NCI-H2196 (cell line): ENCODE data around the gene ALOX15.
"Not testable (repeated sequence)": the region's sequence is repeated elsewhere in the genome, so short reads cannot be mapped to it uniquely, and the experiment has no call there.

ENCODE experiments used
- DNase-seq: peaks from one replicate; lab custom pipeline; 2025; ENCODE audit not compliant: unreplicated experiment; lab: John Stamatoyannopoulos, UW

Gene ALOX15

DNA sequence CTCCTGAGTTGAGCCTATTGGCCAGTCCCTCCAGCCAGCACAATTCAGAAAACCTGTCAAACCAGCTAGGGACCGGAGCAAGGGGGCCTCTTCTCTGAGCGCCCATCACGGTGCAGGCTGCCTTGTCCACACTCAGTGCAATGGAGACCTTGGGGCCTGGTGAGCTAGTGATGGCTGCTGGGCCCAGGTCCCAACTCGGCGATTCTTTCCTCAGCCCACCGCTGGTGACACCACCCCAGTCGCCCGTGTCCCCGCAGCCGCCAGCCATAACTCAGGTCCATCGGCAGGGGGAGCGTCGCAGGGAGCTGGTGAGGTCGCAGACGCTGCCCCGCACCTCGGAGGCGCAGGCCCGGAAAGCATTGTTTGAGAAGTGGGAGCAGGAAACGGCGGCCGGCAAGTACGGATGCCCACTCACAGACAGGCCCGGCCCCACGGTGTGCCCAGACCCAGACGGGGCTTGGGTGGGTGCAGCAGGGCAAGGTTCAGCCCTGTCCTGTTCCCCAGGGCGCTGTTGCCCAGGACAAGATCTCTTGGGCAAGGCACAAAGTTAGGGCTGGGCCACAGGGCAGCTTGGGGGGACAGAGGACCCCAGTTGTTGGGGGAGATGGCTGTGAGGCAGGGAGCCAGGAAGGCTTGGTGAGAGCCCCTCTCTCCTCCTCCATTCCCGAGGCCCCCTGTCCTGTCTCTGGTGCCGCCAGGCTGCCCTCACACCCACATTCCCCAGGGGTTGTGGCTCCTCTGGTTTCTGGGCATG lies 46.4 kb downstream of the ALOX15 start:
- no peak for DNase-seq

DNA sequence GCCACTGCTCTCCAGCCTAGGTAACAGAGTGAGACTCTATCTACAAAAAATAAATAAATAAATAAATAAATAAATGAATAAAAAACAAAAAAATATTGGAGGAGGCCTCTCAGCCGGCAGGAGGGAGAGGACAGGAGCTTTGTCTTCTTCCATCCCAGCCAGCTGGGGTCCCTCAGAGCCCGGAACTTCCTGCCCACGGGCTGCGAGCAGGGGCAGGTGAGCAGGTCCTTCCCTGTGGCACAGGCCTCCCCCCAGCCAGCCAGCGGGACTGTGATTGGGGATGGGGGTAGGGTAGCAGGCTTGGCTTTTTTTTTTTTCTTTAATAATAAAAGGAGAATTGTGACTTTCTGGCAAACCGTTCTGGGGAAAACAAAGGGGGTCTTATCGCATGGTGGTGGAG lies 47.1 kb downstream of the ALOX15 start:
- DNase-seq: no peak

DNA sequence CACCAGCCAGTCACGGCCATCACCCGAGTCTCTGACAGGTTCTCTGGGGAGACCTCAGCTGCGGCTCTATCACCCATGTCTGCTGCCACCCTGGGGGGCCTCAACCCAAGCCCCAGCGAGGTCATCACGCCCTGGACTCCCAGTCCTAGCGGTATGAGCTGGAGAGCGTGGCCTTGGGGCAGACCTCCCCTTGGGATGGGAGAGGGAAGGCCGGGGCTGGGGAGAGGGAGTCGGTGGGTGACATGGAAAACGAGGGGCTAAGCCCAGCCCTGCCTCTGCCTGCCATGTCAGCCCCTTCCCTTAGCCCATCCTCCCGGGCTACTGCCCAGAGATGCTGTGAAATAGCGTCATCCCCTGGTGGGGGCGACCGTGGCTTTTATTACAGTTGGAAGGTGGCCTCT lies 48.5 kb downstream of the ALOX15 start:
- no peak for DNase-seq

DNA sequence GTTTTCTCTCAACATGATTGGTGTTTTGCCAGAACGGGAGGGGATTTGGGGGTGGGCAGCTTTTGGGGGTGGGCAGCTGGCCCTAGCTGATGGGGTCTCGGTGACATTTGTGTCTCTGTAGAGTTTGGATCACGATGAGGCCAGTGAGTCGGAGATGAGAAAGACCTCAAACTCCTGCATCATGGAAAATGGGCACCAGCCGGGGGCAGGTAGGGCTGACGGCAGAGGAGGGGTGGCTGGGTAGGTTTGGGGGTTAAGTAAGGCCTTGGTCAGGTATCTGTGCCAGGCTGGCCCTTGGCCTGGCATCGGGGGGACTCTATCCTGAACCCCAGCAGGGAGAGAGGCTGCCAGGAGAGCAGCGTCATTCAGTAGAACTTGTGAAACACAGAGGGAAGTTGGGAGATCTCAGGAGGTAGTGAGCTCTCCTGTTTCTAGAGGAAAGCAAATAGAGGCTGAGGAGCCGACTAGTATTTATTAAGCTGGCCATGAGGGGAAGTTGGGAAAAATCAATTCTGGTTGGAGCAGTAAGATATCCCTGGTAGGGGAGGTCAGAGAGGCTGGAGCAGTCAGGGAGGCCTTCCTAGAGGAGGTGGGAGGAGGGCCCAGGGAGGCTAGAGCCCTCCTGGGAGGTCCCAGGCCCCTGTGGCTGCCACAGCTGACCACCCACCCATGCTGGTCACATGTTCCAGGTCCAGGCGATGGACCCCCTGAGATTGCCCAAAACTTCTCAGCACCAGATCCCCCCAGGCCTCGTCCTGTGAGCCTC lies 49.1 kb downstream of the ALOX15 start:
- no peak for DNase-seq

DNA sequence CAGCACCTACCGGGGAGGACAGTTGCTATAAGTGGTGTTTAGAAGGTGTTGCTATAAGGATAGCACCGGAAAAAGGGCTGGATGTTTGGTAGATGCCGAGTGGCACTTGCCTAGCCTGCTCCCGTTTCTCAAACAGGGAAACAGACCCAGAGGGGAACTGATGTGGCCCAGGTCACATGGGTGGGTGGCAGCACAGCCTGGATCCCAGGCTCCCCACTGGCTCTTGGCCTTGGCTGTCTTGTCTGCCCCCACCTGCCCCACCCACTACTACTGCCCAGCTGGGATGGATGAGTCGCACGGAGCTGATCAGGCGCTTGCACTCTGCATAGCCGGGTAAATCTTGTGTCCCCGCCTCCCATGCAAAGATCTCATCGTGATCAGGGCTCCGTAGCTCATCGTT lies 49.9 kb downstream of the ALOX15 start:
- no peak for DNase-seq

DNA sequence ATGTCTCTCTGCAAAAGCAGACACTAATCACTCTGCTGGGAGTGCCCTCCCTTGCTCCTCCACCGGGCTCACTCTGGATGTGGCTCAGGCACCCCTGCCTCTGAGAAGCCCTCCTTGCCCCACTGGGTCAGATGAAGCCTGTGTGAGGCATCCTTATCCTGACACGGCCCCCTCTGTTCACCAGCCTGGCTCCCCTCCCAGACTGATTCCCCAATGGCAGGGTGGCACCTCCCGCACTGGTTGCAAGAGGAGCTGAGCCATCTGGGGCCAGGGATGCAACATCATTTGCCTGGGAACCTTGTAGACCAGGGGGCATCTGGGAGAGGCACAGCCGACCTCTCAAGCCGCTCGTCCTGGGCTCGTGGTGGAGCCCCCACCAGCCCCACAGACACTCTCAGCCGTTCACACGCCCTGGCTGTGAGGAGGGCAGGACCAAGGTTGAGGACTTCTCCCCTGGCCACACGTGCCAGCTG lies 50.5 kb downstream of the ALOX15 start:
- DNase-seq: no peak

DNA sequence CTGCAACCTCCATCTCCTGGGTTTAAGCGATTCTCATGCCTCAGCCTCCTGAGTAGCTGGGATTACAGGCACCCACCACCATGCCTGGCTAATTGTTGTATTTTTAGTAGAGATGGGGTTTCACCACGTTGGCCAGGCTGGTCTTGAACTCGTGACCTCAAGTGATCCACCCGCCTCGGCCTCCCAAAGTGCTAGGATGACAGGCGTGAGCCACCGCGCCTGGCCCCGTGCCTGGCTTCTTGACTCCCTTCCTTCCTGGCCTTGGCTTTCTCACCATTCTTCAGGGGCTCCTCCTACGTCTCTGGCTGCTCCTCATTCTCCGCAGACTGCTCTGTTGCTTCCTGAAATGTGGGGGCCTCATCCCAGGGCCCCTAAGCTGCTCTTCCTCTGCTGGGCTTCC lies 51.4 kb downstream of the ALOX15 start:
- not testable (repeated sequence) for DNase-seq

DNA sequence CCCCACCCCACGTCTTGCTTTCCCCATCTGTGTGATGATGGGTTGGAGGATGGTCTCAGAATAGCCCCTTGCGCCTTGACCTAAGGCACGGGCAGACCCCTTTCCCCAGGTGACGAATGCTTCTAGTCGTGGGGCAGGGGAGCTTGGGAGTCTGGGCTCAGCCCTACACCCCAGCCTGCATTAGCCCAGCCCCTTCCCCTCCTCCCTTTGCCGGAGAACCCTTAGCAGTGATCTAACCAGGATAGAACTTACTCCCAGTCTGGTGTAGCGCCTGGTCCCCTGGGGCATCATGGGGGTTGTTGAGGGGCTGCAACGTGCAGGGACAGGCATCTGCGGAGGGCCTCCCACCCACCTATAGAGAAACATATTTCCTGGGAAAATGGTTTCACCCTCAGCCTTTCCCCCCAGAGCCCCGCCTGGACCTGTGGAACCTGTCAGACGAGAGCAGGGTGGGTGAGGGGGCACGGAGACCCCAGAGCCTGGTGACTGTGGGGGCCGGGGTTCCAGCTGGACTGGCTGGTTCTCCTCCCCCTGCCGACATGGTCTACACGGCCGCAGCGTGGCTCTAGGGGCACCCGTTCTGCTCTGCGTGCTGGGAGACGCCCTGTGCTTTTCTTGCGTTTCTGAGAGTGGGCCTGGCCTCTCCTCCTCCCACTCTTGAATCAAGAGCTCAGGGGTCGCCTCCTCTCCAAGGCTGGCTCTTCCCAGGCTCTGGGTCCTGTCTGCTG lies 52.4 kb downstream of the ALOX15 start:
- no peak for DNase-seq

DNA sequence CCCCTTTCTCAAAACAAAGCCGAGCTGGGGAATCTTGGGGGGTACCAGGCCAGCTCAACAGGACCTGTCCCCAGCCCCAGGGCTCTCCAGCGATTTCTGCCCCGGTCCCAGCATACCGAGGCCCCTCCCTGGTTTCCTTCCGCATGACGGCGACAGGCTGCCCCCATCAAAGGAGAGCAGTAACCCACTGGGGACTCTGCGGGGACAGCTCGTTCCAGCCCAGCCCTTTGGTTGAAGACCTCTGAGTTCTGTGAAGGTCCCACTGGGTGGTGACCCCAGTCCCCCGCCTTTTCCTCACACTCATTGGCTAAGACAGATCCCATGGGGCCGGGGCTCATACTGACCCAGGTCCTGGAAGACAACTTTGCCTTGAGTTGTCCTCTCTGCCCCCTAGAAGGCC lies 53.1 kb downstream of the ALOX15 start:
- no peak for DNase-seq

DNA sequence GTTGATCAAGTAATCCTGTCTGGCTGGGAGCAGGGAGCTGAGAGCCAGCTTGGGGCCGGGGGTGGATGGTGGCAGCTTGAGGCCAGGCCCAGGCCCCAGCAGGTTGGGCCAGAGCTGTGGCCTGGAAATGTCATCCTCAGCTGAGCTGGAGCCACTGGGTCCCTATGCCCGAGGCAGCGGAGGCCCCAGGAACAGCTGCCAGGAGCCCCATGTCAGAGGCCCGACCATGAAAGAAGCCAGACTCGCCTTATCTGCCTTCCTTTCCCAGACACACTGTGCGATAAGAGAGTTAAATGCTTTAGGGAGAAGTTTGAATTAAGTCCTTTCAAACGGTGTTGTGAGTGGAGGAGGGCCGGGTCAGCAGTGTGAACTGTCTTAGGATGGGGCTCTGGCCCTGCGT lies 53.7 kb downstream of the ALOX15 start:
- DNase-seq: no peak

DNA sequence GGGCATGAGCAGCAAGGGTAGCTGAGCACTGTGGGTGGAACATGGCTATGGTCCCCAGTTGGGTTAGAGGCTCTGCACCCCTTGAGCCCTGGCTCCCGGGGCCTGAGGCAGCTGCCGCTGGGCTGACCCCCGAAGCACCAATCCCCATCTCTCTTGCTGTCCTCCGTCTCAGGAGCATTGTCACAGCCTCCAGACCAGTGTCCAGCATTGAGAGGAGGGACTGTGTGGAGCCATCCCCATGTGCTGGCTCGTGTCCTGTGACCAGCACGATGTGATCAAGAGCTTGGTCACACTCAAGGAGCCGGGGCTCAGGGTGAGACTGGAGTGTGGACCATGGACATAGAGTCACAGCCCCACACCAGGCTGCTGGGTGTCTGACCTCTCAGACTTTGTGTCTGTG lies 54.3 kb downstream of the ALOX15 start:
- no peak for DNase-seq

DNA sequence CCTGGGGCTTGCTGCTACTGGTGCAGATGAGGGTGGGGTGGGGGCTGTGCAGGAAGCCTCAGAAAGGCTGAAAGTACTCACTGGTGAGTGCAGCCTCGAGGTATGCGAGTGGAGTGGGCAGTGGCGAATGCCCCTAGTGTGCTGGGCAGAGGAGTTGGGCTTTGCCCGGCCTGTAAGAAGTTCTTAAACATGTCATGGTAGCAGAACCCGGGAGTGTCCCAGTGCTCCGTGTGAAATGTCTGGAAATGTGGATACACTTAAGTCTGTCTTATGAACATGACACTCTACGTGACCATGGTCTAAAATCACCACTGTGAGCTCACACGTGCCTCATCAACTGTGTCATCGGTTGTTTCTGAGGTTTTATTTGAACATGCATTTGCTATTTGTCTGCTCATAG lies 55.4 kb downstream of the ALOX15 start:
- no peak for DNase-seq

DNA sequence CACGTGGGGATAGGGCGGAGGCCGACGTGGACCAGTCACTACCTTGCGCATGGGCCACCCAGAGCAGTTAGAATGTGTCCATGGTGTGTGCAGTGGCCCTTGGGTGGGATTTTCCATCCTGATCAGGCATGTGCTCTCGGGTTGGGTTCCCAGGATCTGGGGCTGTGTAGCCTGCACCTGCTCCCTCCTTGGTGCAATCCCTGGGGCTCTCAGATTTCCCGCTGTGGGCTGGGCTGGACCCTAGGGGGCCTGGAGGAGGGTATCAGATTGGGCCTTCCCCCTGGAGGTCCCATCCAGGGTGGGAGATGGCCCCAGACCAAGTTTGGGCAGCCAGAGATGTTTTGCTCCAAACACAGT lies 55.9 kb downstream of the ALOX15 start:
- DNase-seq: no peak

DNA sequence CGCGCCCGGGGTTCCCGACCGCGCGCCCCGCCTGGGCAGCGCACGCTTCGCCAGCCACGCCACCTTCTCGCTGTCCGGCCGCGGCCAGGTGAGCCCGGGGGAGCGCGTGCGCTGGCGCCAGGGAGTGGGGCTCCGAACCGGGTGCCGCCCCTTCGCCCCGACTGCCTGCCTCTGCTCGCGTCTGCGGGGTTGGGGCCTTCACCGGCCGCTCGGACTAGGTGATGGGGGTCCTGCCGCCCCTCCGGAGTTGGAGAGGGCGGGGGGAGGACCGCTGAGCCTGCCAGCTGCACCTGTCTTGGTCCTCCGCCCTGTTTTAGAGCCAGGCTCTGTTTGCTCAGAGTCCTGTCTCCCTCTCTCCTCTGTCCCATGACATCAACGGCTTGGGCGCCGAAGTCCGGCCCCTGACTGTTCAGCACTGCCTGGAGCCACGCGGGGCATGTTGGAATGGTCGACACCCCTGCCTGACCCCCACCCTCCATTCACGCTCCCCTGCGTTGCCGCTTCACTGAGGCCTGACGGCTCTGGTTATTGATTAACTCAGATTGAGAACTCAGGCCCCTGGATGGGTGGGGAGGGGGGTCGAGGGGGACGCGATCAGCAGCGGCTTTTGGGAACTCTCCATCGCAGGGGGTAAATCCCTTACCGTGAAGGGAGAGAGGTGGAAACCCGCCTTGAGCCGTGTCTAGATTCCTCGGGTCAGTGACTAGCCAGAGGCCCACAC lies 56.4 kb downstream of the ALOX15 start:
- no peak for DNase-seq

DNA sequence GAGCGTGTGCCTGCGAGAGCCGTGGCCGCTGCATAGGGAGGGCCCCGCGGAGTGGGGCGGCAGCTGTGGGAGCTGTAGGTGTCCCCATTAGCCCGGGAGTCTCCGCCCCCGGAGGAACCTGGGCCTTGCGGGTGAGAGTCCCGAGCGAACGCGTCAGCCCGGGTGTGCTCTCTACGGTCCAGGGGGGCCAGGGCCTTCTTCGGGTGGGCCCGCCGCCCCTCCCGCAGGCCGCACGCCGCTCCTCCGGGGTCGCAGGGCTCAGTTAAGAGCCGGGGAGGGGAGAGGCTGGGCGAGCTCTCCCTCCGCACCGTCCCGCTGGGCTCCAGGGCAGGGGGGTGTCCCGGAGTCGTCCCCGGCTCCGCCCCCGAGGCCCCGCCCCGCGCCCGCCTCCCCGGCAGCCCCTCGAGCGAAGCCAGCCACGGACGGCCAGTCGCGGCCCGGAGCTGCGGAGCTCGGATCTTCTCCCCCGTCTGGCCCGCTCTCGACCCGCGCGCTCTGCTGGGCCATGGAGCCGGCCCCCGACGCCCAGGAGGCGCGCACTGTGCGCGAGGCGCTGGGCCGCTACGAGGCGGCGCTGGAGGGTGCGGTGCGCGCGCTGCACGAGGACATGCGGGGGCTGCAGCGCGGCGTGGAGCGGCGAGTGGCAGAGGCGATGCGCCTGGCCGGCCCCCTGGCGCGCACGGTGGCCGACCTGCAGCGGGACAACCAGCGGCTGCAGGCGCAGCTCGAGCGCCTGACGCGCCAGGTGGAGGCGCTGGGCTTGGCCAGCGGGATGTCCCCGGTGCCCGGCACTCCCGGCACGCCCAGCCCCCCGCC lies 57.2 kb downstream of the ALOX15 start, which contains the start of gene SMTNL2:
TSS of gene SMTNL2 (plus strand) at position 429 of the 816 bp plus-strand sequence. CDS start at position 506, 77 bp downstream.
- no peak for DNase-seq

DNA sequence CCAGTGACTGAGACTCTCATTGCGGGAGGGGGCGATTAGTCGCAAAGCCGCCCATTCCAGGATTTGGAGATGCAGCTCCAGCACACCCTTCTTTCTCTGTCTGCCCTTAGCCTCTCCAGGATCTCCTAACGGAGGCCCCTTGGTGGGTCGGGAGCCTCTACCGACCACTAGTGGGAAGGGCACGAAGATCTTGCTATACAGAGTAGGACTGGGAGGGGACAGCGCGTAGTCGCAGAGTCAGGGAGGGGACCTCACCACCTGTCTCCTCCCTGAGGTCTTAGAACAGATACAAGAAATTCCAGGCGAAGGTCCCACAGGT lies 57.7 kb downstream of the ALOX15 start:
- DNase-seq: no peak

DNA sequence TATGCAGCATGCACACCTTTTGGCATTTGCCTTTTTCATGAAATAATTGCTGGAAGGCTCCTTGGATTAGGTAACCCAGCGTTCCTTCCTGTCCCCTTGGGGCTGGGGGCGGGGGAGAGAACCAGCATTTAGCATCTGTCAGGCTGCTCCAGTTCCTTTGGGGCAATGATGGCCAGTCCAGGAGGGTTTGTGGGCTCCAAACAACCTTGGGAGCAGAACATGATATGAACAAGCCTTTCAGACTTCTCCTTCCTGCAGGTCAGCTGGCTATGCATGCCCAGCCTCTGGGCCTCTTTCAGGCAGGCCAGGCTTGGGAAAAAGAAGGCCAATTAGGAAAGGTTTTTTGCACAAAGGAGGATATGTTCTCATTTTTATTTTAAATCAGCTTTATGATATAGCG lies 58.3 kb downstream of the ALOX15 start:
- DNase-seq: no peak

DNA sequence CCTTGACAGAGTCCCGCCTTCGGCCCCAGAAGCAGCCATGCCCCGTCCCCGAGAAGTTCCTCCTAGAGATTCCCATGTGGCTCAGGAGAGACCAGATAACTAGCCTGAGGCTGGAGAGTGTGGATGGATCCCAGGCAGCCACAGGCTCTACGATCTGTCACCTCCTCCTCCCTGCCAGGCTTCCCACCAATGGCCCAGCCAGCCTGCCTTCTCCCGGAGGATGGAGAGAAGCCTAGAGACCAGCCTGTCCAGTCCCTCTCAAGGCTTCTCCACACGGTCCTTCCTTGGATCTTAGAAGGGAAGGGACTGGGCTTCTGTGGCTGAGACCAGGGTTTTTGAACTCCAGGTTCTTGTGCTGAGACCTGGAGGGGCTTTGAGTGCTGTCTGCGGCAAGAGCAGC lies 58.8 kb downstream of the ALOX15 start:
- DNase-seq: no peak

DNA sequence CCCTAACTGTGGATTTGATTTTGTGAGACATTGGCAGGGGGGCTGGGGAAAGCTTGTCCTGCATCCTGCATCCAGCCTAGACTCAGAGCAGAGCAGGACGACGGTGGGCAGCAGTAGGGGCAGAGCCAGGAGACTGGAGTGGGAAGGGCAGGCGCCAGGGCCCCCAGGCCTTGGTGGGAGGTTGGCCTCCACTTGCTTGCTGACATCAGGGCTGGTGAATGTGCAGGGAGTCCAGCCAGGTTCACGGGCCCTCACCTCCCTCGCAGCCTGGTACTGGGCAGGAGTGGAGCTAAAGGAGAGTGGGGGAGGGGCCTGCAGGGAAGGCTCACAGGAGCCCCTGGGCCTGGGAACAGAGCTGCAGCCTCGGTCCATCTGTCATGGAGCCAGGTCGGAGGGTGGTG lies 59.4 kb downstream of the ALOX15 start:
- DNase-seq: no peak
